ENCODE results near the gene AKT1.
"Not testable (repeated sequence)": the region's sequence is repeated elsewhere in the genome, so short reads cannot be mapped to it uniquely, and the experiment has no call there.

AKT1 gene

GRCh38 chr14:104816616-104816884 is 21.0 kb upstream of the AKT1 start:
- Histone ChIP-seq H3K4me1 (ENCODE audit: control insufficient read depth, low read length) (peaks cover 20% of the 10 kb centered on the region), H3K4me3 (ENCODE audit: low read length) (peak overlapping the region; percentile 88), H3K27me3 (ENCODE audit: control insufficient read depth, low read length) (no peaks in the 10 kb centered on the region), H3K4me2 (ENCODE audit: low read length) (peak overlapping the region; percentile 86), H3K79me2 (ENCODE audit: control insufficient read depth, low read length) (peaks cover 53% of the 10 kb centered on the region), H3K9me2 (replicated peaks; ENCODE audit: control insufficient read depth, low read length) (no peaks in the 10 kb centered on the region), H3F3A (ENCODE audit: control insufficient read depth, insufficient read depth) (0 out of 2 replicates have a peak, but pooled peaks cover 2% of the 10 kb centered on the region), H4K20me1 (ENCODE audit: control insufficient read depth, insufficient read depth, low read depth, low read length) (no peaks in the 10 kb centered on the region), H3K27ac (ENCODE audit: low read depth, low read length) (peak overlapping the region; percentile 59), H3K36me3 (ENCODE audit: control insufficient read depth, low read length) (peaks cover 17% of the 10 kb centered on the region; the same call in 1 of the 2 replicates), H3K9me3 (ENCODE audit: control insufficient read depth, insufficient read depth, low read length) (no peaks in the 10 kb centered on the region)
- TF ChIP-seq, protein P1, sequence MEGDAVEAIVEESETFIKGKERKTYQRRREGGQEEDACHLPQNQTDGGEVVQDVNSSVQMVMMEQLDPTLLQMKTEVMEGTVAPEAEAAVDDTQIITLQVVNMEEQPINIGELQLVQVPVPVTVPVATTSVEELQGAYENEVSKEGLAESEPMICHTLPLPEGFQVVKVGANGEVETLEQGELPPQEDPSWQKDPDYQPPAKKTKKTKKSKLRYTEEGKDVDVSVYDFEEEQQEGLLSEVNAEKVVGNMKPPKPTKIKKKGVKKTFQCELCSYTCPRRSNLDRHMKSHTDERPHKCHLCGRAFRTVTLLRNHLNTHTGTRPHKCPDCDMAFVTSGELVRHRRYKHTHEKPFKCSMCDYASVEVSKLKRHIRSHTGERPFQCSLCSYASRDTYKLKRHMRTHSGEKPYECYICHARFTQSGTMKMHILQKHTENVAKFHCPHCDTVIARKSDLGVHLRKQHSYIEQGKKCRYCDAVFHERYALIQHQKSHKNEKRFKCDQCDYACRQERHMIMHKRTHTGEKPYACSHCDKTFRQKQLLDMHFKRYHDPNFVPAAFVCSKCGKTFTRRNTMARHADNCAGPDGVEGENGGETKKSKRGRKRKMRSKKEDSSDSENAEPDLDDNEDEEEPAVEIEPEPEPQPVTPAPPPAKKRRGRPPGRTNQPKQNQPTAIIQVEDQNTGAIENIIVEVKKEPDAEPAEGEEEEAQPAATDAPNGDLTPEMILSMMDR (IDR thresholded peaks at IDR 0.05; ENCODE audit: low read depth, low read length, poor library complexity, severe bottlenecking), result no peak
- TF ChIP-seq EZH2phosphoT487 (IDR thresholded peaks at IDR 0.05; ENCODE audit: borderline replicate concordance, low read length), result no peak

- peak overlapping the region; percentile 62 for H3K4me2 ChIP-seq (ENCODE audit: low read length)
- not testable (repeated sequence) for H4K20me1 ChIP-seq (ENCODE audit: control insufficient read depth, insufficient read depth, low read depth, low read length); H3K9me3 ChIP-seq (ENCODE audit: control insufficient read depth, insufficient read depth, low read length)
Observed at GRCh38 chr14:104814701-104815100, 19.2 kb upstream of the AKT1 start.

DNA sequence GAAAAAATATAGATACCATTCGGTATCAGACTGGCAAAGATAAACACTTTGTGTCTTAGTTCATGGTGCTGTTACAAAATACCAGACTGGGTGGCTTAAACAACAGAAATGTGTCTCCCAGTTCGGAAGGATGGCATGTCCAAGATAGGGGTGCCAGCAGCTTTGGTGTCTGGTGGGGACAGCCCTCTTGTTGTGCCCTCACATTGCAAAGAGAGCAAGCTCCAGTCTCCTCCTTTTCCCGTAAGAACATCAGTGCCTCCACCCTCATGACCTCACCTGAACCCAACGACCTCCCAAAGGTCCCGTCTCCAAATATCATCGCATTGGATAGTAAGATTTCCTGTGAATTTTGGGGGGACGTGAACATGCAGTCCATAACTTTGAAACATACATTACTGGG is 17.7 kb upstream of the AKT1 start:
- peaks cover 52% of the 10 kb centered on the region for H3K79me2 ChIP-seq (ENCODE audit: control insufficient read depth, low read length)
- H3K36me3 ChIP-seq (ENCODE audit: control insufficient read depth, low read length), result peaks cover 13% of the 10 kb centered on the region; the same call in 1 of the 2 replicates
- TF ChIP-seq EZH2phosphoT487 (IDR thresholded peaks at IDR 0.05; ENCODE audit: borderline replicate concordance, low read length), result no peak
- TF ChIP-seq, protein P1 (IDR thresholded peaks at IDR 0.05; ENCODE audit: low read depth, low read length, poor library complexity, severe bottlenecking), result no peak
- H3K4me3 ChIP-seq (ENCODE audit: low read length), result no peak overlapping the region
- H4K20me1 ChIP-seq (ENCODE audit: control insufficient read depth, insufficient read depth, low read depth, low read length), result no peaks in the 10 kb centered on the region
- H3K4me1 ChIP-seq (ENCODE audit: control insufficient read depth, low read length), result peaks cover 18% of the 10 kb centered on the region
- no peaks in the 10 kb centered on the region for H3K9me2 ChIP-seq (replicated peaks; ENCODE audit: control insufficient read depth, low read length)
- H3F3A ChIP-seq (ENCODE audit: control insufficient read depth, insufficient read depth), result no peaks in the 10 kb centered on the region
- H3K27ac ChIP-seq (ENCODE audit: low read depth, low read length), result no peak overlapping the region
- no peaks in the 10 kb centered on the region for H3K9me3 ChIP-seq (ENCODE audit: control insufficient read depth, insufficient read depth, low read length)
- no peaks in the 10 kb centered on the region for H3K27me3 ChIP-seq (ENCODE audit: control insufficient read depth, low read length)
- peak overlapping the region; percentile 62; the same call in 1 of the 2 replicates for H3K4me2 ChIP-seq (ENCODE audit: low read length)

More at GRCh38 chr14:104814701-104815100, 19.2 kb upstream of the AKT1 start:
- H3K27me3 ChIP-seq (ENCODE audit: control insufficient read depth, low read length); H3F3A ChIP-seq (ENCODE audit: control insufficient read depth, insufficient read depth); H3K9me2 ChIP-seq (replicated peaks; ENCODE audit: control insufficient read depth, low read length); H3K27ac ChIP-seq (ENCODE audit: low read depth, low read length): not testable (repeated sequence)
- Histone ChIP-seq H3K79me2 (ENCODE audit: control insufficient read depth, low read length) (peaks cover 53% of the 10 kb centered on the region), H3K36me3 (ENCODE audit: control insufficient read depth, low read length) (peaks cover 17% of the 10 kb centered on the region; the same call in 1 of the 2 replicates), H3K4me1 (ENCODE audit: control insufficient read depth, low read length) (peaks cover 19% of the 10 kb centered on the region), H3K4me3 (ENCODE audit: low read length) (peak overlapping the region; percentile 88)

DNA sequence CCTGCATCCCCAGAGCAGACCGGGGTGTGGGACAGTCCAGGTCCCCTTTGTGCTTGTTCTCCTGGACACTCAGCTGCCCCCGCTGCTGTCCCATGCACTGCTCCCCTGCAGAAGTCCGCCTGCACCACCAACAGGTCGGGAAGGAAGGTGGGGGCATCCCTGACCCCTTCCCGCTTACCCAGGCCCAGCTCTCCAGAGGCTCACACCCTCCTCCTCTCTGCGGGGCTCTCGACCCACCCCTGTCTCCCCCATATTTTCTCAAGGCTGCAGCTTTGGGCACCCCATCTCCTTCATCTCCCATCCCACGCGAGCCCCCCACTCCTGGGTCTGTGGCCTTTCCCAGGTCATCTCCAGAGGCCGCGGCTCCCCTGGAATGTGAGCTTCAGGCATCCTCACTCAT is 14.8 kb upstream of the AKT1 start:
- Histone ChIP-seq H3K4me1 (ENCODE audit: control insufficient read depth, low read length) (peaks cover 9% of the 10 kb centered on the region), H3K9me3 (ENCODE audit: control insufficient read depth, insufficient read depth, low read length) (no peaks in the 10 kb centered on the region), H3K79me2 (ENCODE audit: control insufficient read depth, low read length) (peaks cover 25% of the 10 kb centered on the region), H3K27ac (ENCODE audit: low read depth, low read length) (no peak overlapping the region), H3F3A (ENCODE audit: control insufficient read depth, insufficient read depth) (no peaks in the 10 kb centered on the region), H3K9me2 (replicated peaks; ENCODE audit: control insufficient read depth, low read length) (no peaks in the 10 kb centered on the region), H3K4me2 (ENCODE audit: low read length) (no peak overlapping the region), H3K27me3 (ENCODE audit: control insufficient read depth, low read length) (no peaks in the 10 kb centered on the region), H3K4me3 (ENCODE audit: low read length) (no peak overlapping the region), H3K36me3 (ENCODE audit: control insufficient read depth, low read length) (peaks cover 6% of the 10 kb centered on the region; the same call in 1 of the 2 replicates), H4K20me1 (ENCODE audit: control insufficient read depth, insufficient read depth, low read depth, low read length) (no peaks in the 10 kb centered on the region)
- no peak for TF ChIP-seq EZH2phosphoT487 (IDR thresholded peaks at IDR 0.05; ENCODE audit: borderline replicate concordance, low read length)
- TF ChIP-seq, protein P1 (IDR thresholded peaks at IDR 0.05; ENCODE audit: low read depth, low read length, poor library complexity, severe bottlenecking), result no peak

All from DOHH2 (cell line).